NCI-H187 (cell line): ENCODE results near the gene YIF1A.
"Not testable (repeated sequence)": the region's sequence is repeated elsewhere in the genome, so short reads cannot be mapped to it uniquely, and the experiment has no call there.

Experiments
- DNase-seq, 2 experiments: peaks; one replicate each; lab custom pipeline; 2025; lab: John Stamatoyannopoulos, UW

YIF1A gene

GRCh38 chr11:66311965-66312548 lies 23.1 kb upstream of the YIF1A start:
- peak; percentile 92 to 96 for DNase-seq

GRCh38 chr11:66311470-66311964 lies 22.6 kb upstream of the YIF1A start:
- DNase-seq: no peak

DNA sequence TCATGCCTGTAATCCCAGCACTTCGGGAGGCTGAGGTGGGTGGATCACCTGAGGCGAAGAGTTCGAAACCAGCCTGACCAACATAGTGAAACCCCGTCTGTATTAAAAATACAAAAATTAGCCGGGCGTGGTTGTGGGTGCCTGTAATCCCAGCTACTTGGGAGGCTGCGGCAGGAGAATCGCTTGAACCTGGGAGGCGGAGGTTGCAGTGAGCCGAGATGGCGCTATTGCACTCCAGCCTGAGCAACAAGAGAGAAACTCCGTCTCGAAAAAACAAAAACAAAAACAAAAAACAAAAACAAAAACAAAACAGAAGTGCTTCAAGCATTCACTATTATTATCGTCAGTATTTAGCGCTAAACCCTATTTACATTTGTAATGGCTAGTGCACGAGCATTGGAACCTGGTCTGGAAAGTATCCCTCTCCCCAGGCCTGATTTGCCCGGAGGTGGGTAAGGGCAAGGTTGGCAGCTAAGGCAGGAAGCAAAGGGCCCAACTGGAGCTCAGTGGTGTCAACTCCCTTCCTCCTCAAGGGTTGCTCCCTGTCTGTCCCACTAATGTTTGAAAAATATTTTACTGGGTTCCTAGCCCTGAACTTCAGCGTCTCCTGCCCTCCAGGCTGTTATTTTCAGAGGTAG lies 22.0 kb upstream of the YIF1A start:
- not testable (repeated sequence) for DNase-seq

DNA sequence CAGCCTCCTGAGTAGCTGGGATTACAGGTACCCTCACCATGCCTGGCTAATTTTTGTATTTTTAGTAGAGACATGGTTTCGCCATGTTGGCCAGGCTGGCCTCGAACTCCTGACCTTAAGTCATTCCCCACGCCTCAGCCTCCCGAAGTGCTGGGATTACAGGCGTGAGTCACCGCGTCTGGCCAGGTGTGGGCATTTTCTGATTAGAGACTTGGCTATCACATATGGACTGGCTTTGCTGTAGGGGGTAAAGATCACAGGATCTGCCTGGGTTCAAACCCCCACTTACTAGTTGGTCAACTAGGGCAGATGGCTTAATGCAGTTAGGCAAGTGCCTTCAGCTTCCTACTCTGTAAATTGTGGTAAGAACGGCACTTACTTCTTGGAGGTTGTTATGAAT lies 21.4 kb upstream of the YIF1A start:
- no peak for DNase-seq

DNA sequence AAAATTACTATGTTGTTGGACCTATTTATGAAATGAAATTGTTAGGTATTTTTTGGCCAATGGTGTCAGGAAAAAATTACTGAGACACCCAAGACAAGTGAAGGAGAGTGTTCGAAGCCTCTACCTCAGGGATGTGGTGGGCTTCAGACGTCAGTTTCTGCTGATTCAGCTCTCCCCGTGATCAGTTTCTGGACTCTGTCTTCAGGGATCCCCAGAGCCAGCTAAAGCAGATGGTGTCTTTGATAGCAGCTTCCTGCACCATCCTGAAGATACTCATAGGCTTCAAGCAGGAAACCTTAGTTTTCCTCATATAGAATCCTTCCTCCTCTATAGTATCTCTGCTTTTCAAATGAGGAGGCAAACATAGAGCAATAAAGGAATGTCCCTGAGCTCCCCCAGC lies 20.5 kb upstream of the YIF1A start:
- no peak for DNase-seq

GRCh38 chr11:66302656-66303055 lies 13.7 kb upstream of the YIF1A start:
- DNase-seq: no peak

- DNase-seq: no peak
These were observed 10.2 kb upstream of the YIF1A start for GRCh38 chr11:66299186-66299585.

GRCh38 chr11:66297610-66298009 lies 8.7 kb upstream of the YIF1A start:
- no peak for DNase-seq

DNA sequence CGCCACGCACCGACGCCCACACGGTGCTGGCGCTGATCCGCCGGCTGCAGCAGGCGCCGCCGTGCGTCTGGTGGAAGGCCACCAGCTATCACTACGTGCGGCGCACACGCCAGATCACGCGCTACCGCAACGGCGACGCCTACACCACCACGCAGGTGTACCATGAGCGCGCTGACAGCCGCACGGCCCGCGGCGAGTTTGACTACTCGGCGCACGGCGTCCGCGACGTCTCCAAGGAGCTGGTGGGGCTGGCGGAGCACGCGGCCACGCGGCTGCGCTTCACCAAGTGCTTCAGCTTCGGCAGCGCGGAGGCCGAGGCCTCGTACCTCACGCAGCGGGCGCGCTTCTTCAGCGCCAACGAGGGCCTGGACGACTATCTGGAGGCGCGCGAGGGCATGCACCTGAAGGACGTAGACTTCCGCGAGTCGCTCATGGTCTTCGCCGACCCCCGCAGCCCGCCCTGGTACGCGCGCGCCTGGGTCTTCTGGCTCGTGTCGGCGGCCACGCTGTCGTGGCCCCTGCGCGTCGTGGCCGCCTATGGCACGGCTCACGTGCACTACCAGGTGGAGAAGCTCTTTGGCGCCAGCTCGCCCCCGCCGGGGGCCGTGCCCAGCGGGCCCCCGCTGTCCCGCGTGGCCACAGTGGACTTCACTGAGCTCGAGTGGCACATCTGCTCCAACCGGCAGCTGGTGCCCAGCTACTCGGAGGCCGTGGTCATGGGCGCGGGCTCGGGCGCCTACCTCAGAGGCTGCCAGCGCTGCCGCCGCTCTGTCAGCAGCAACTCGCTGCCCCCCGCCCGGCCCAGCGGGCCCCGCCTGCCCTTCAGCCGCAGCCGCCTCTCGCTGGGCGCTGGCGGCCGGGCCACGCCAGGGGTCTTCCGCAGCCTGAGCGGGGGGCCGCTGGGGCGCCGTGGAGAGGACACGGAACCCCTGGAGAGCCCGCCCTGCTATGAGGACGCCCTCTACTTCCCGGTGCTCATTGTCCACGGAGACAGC lies 6.0 kb upstream of the YIF1A start:
- DNase-seq: no peak

DNA sequence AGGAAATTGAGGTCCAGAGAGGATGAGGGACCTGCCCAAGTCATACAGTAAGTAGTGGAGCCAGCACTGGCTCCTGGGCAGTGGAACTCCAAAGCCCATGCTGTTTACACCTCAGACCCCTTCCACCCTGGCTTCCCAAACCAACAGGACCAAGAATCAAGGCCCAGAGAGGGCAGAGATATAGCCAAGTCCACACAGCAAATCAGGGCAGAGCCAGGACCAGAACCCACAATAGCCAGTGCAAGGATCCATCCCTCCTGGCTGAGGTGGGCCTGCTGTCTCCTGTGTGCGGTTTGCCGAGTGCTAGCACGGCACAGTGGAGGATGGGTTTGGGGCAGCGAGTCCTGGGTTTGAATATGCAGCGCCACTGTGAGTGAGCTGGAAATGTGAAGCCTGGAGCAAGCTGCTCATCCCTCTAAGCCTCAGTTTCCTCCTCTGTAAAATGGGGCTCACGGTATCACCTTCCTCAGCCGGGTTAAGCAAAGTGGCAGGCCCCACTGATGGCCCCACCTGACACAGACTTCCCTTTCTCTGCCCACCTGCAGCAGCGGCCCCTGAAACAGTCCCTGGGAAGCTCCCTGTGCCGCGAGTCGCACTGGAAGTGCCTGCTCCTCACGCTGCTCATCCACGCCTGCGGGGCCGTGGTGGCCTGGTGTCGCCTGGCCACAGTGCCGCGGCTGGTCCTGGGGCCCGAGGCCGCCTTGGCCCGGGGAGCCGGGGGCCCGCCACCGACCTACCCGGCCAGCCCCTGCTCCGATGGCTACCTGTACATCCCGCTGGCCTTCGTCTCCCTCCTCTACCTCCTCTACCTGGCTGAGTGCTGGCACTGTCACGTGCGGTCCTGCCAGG lies 5.1 kb upstream of the YIF1A start:
- no peak for DNase-seq

- no peak for DNase-seq
These were observed 4.4 kb upstream of the YIF1A start for GRCh38 chr11:66293352-66293751.

GRCh38 chr11:66292543-66293332 lies 3.8 kb upstream of the YIF1A start:
- DNase-seq: no peak

GRCh38 chr11:66291706-66292542 lies 3.0 kb upstream of the YIF1A start, which contains the start of gene TMEM151A:
TSS of gene TMEM151A (plus strand) at chr11:66291894. CDS start at chr11:66292014, 120 bp downstream.
- DNase-seq: no peak

GRCh38 chr11:66291303-66291705 lies 2.4 kb upstream of the YIF1A start:
- no peak for DNase-seq

GRCh38 chr11:66290330-66290621 lies 1.3 kb upstream of the YIF1A start:
- DNase-seq: no peak

- DNase-seq: no peak
These were observed 796 bp upstream of the YIF1A start for GRCh38 chr11:66289548-66290329.

GRCh38 chr11:66287889-66288670 lies 863 bp downstream of the YIF1A start:
- DNase-seq: no peak

DNA sequence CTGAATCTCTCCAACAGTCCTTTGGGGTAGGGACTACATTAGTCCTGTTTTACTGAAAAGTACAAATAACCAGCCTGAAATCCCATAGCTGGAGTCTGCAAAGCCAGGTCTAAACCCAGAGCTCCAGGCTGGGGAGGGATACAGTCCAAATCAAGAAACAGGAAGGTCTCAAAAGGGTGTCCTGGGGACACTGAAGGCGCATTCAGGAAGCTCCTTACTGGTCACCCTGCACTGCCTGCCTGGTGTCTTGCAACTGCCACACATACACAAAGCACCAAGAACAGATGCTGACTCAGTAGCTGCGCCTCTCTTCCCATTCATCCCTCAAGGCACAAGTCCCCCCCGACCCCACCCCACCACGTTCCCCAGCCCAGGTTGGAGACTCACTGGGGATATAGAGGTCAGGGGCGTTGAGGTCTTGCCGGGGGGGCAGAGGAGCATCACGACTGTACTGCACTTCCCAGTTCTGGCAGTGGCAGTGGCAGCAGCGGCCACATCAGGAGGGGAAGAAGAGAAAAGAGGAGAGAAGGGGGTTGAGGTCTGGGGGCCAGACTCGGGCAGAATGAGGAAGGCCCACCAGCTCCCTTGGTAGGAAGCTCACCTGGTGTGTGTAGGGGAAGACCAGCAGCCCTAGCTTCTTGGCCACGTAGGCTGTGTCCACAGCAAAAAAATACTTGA lies 1.6 kb downstream of the YIF1A start:
- DNase-seq: no peak
